IPS-18a (cell line): ENCODE data around the gene KDM2B.
"Not testable (repeated sequence)": the region's sequence is repeated elsewhere in the genome, so short reads cannot be mapped to it uniquely, and the experiment has no call there.

ENCODE experiments used
- H3K27ac ChIP-seq: one replicate; pipeline ENCODE4 v1.5.1; 2013; ENCODE audit warnings: low read length
- H3K27me3 ChIP-seq: one replicate; pipeline ENCODE4 v1.6.1; 2013; ENCODE audit warnings: mild to moderate bottlenecking, low read length; ENCODE audit not compliant: control insufficient read depth, insufficient read depth
- H3K36me3 ChIP-seq: one replicate; pipeline ENCODE4 v1.6.1; 2013; ENCODE audit warnings: low read depth, low read length; ENCODE audit not compliant: control insufficient read depth
- H3K4me1 ChIP-seq: one replicate; pipeline ENCODE4 v1.6.1; 2013; ENCODE audit warnings: low read depth, low read length; ENCODE audit not compliant: control insufficient read depth
- H3K4me3 ChIP-seq: one replicate; pipeline ENCODE4 v1.5.1; 2013; ENCODE audit warnings: low read length
- H3K9ac ChIP-seq: one replicate; pipeline ENCODE4 v1.6.1; 2013; ENCODE audit warnings: mild to moderate bottlenecking, low read length, moderate library complexity
- H3K9me3 ChIP-seq: one replicate; pipeline ENCODE4 v1.6.1; 2013; ENCODE audit warnings: low read depth, low read length; ENCODE audit not compliant: control insufficient read depth

The KDM2B gene

DNA sequence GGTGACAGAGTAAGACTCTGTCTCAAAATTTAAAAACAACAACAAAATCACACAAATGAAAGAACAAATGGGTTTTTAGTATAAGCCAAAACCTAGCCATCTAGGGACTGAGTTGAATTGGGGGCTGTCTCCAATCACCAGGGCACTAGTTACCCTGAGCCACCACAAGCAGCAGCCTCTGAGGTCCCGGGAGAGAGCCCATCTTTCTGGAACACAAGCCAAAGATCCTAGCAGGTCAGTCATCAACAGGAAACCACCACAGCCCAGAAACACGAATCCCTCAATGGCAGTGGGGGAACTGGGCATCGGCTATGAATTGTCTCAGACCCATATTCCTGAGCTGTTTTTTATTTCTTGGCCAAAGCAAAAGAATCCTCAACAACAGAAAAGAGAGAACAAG, 75.3 kb downstream of the KDM2B start:
- Histone ChIP-seq H3K9ac (no peak overlapping the region), H3K9me3 (no peaks in the 10 kb centered on the region), H3K36me3 (peaks cover 40% of the 10 kb centered on the region), H3K4me3 (no peak overlapping the region), H3K27me3 (no peaks in the 10 kb centered on the region), H3K4me1 (peaks cover under 1% of the 10 kb centered on the region), H3K27ac (no peak overlapping the region)

DNA sequence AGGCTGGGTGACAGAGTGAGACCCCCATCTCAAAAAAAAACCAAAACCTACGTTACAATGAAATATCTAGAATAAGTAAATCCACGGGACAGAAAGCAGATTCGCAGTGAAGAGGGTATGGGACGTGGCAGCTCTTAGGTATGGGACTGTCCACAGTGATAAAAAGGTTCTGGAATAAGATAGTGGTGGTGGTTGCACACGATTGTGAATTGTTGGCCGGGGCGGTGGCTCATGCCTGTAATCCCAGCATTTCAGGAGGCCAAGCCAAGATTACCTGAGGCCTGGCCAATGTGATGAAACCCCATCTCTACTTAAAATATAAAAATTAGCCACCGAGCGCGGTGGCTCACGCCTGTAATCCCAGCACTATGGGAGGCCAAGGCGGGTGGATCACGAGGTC, 76.3 kb downstream of the KDM2B start:
- H3K27me3 ChIP-seq: no peaks in the 10 kb centered on the region
- no peak overlapping the region for H3K9ac ChIP-seq
- no peak overlapping the region for H3K4me3 ChIP-seq
- H3K27ac ChIP-seq: no peak overlapping the region
- peaks cover 4% of the 10 kb centered on the region for H3K4me1 ChIP-seq
- H3K9me3 ChIP-seq: no peaks in the 10 kb centered on the region
- H3K36me3 ChIP-seq: peaks cover 31% of the 10 kb centered on the region

DNA sequence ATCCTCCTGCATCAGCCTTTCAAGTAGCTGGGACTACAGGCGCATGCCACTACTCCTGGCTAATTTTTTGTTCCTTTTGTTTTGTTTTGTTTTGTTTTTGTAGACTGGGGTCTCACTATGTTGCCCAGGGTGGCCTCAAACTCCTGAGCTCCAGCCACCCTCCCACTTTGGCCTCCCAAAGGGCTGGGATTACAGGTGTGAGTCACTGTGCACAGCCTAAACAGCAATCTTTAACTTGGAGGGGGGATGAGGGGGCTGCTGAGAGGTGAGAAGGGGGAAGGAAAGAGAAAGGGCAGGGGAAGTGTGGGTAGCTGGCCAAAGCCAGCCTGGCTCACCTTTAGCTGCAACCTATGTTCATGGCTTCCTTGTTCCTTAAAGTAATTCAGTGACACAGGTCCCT, 77.4 kb downstream of the KDM2B start:
- no peak overlapping the region for H3K27ac ChIP-seq
- no peak overlapping the region for H3K4me3 ChIP-seq
- no peaks in the 10 kb centered on the region for H3K27me3 ChIP-seq
- no peaks in the 10 kb centered on the region for H3K9me3 ChIP-seq
- H3K4me1 ChIP-seq: peaks cover 4% of the 10 kb centered on the region
- H3K36me3 ChIP-seq: peaks cover 20% of the 10 kb centered on the region
- H3K9ac ChIP-seq: no peak overlapping the region

DNA sequence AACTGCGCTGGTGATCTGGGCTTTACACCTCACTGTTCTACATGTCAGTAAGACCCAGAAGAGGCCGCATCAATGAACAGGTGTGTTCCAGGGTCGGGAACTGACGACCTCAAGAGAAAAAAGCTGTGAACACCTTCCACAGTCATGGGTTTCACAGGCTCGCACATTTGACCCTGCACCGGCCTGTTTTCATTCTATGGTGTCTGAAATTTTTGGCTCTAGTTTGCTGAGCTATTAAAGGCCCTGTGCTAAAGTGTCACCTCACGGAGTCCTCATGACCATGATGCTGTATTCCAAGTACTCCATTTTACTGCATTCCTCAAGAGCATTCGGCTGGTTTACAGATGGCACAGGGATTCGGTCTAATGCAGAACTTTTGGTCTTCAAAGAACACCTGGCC, 78.9 kb downstream of the KDM2B start:
- H3K36me3 ChIP-seq: peaks cover 17% of the 10 kb centered on the region
- H3K27me3 ChIP-seq: no peaks in the 10 kb centered on the region
- H3K4me3 ChIP-seq: no peak overlapping the region
- no peak overlapping the region for H3K27ac ChIP-seq
- no peaks in the 10 kb centered on the region for H3K9me3 ChIP-seq
- no peak overlapping the region for H3K9ac ChIP-seq
- H3K4me1 ChIP-seq: peaks cover 4% of the 10 kb centered on the region

DNA sequence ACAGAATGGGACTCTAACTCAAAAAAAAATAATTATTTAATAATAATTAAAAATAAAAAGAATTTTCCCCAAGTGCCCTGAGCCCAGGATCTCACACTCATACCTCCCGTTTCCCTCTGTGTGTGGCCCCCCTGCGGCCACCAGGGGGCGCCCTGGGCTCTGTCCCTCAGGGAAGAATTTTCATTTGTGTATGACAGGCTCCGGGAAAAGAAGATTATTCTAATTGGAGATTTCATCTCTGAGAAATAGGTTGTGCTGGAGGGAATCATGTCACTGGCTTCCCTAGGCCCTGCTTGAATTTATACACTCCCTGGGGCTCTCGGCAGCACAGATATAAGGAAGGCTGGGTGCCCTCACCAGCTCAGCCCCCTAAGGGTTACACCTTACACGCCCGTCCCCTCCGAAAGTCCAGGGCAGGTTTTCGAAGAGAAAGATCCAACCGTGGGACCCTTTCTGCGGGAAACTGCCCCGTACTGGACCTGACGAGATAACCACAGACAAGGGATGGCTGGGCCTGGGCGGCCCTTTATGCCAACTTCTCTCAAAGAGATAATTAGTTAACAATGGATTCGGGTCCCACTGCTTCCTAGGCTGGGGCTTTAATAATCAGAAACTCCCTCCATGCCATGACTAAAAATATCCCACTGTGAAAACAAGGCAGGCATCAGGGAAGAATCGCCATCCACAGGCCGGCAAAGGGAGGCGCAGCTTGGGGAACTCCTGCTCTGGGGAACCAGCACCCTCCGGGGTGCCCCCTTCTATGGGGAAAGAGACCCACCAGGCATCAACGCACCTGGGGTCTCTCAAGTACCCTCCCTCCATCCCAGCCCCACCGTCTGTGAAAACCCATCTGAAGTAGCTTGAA, 80.7 kb downstream of the KDM2B start:
- Histone ChIP-seq H3K27me3 (no peaks in the 10 kb centered on the region), H3K9me3 (no peaks in the 10 kb centered on the region), H3K4me3 (no peak overlapping the region), H3K27ac (no peak overlapping the region), H3K36me3 (peaks cover 17% of the 10 kb centered on the region), H3K9ac (no peak overlapping the region), H3K4me1 (peaks cover 4% of the 10 kb centered on the region)

DNA sequence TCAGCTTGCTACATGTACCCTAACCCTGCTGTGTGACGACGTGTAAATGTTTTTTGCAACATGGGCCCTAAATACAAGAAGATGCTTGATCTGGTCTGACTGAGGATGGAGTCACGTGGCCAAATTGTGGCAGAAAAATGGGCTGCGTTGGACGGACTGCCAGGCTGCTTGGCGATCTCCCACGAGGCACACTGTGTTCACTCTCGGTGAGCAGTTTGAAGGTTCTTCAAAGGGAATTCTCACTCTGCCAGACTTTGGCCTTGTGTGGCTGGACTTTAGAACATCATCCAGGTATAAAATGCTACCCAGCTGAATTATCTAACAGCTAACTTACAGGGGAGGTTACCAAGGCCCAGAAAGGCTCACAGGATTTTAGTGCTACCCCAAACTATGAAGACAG, 85.1 kb downstream of the KDM2B start:
- Histone ChIP-seq H3K27me3 (no peaks in the 10 kb centered on the region), H3K36me3 (peaks cover 9% of the 10 kb centered on the region), H3K27ac (no peak overlapping the region), H3K9ac (no peak overlapping the region), H3K4me1 (peaks cover 4% of the 10 kb centered on the region), H3K4me3 (no peak overlapping the region), H3K9me3 (no peaks in the 10 kb centered on the region)

DNA sequence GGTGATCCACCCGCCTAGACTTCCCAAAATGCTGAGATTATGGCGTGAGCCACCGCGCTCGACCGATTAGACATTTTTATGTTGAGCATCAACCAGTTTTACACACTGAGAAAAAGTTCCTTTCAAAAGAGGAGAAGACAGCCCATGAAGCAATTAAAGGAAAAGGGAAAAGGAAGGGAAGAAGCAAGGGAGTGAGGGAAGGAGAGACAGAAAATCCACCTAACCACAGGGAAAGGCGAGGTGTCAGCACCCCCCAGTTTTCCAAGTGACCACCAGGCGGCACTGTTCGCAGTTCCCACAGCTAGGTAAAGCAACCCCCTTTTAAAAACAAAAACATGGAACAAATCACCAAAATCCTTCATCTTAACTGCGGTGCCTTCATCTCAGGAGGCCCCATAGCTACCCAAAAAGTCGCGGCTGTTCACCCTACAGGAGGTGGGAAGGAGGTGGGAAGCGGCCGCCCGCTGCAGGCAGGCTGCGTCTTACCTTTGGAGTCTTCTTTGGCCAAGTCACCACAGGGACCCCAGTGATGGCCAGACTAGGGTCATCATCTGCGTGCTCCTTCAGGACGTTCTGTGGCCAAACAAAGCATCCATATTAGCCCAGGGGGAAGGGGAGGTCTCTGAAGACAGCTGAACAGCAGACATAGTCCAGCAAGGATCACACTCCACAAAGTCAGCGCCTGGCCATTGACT, 86.6 kb downstream of the KDM2B start:
- H3K9ac ChIP-seq: no peak overlapping the region
- H3K27ac ChIP-seq: no peak overlapping the region
- no peak overlapping the region for H3K4me3 ChIP-seq
- H3K4me1 ChIP-seq: no peaks in the 10 kb centered on the region
- H3K36me3 ChIP-seq: peaks cover 19% of the 10 kb centered on the region
- no peaks in the 10 kb centered on the region for H3K9me3 ChIP-seq
- no peaks in the 10 kb centered on the region for H3K27me3 ChIP-seq

DNA sequence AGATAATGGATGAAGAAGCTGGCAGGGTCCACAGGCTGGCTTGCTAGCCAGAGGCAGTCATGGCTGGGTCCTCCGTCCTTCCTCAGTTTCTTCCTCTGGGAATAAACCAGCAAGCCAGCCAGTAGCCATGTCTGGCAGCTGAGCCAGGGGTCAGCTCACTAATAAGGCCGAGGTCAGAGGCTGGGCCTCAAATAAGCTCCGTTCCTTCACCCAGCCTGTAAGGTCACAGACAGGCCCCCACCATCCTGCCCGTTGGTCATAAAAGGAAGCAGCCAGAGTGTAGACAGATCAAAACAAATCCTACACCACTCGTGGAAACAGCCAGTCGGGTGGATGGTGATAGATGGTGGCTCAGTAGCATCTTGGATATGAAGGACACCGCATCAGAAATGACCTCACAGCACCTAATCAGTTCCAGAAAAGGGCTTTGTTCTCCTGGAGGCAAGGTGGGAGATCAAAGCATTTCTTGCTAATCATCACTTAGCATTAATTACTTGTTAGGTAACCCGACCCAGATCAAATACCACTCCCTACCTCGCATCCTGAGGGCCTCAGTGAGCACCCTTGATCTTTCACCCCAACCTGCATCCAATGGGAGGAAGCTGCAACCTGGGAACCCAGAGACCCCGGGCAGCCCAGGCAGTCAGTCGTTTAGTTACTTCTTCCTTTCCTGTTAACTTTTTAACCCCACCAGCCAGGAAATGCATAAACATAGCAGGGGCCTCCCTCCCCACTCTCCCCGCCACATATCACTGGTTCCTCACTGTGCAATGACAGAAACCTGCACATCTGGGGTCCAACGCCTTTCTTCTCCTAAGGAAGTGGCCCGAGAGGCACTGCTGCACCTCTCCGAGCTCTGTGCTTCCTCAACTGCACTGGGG, 90.2 kb downstream of the KDM2B start:
- Histone ChIP-seq H3K27me3 (no peaks in the 10 kb centered on the region), H3K4me1 (no peaks in the 10 kb centered on the region), H3K36me3 (peaks cover 19% of the 10 kb centered on the region), H3K4me3 (no peak overlapping the region), H3K9ac (no peak overlapping the region), H3K9me3 (no peaks in the 10 kb centered on the region), H3K27ac (no peak overlapping the region)

DNA sequence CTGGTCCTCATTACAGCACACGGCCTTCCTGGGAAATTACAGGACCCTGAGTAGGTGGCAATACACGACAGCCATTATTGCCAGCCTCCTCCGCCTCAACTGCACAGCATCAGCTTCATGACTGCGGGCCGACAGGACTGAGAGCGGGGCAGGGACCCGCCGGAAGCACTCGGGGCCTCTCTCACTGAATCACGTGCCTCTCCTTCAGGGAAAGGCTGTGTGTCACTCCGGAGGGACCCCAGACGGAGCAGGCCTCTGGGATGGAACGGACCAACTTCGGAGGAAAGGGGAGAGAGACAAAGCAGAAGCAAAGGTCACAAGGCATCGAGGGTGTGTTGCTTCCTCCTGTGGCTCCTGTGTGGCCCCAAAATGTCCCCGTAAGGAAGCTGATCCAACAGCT, 90.9 kb downstream of the KDM2B start:
- Histone ChIP-seq H3K27ac (no peak overlapping the region), H3K9ac (no peak overlapping the region), H3K4me1 (no peaks in the 10 kb centered on the region), H3K4me3 (no peak overlapping the region), H3K27me3 (no peaks in the 10 kb centered on the region), H3K9me3 (no peaks in the 10 kb centered on the region), H3K36me3 (peaks cover 19% of the 10 kb centered on the region)

DNA sequence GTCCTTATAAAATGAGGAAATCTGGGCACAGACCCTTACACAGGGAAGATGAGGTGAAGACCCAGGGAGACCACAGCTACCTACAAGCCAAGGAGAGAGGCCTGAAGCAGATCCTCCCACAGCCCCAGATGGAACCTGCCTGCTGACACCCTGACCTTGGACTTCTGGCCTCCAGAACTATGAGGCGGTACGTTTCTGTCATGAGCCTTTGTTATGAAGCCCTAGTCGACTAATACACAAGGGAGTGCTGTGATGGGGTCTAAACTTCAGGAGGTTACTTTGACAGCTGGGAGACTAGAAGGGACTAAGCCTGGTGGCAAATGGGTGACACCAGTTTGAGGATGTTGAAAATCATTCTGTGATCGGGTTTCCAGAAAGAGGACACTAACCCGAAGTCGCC, 95.9 kb downstream of the KDM2B start:
- Histone ChIP-seq H3K4me1 (no peaks in the 10 kb centered on the region), H3K9me3 (no peaks in the 10 kb centered on the region), H3K4me3 (no peak overlapping the region), H3K9ac (no peak overlapping the region), H3K36me3 (peaks cover 2% of the 10 kb centered on the region), H3K27ac (no peak overlapping the region), H3K27me3 (no peaks in the 10 kb centered on the region)

DNA sequence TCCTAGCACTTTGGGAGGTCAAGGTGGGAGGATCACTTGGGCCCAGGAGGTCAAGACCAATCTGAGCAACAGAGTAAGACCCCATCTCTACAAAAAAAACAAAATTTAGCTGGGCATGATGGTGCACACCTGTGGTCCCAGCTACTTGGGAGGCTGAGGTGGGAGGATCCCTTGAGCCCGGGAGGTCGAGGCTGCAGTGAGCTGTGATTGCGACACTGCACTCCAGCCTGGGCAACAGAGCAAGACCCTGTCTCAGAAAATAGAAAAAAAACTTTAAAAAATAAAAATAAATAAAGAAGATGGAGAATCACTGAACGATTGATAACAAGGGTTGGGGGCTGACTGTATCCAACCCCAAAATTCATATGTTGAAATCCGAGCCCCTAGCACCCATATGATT, 96.3 kb downstream of the KDM2B start:
- not testable (repeated sequence) for H3K4me1 ChIP-seq, H3K9ac ChIP-seq, H3K4me3 ChIP-seq, H3K36me3 ChIP-seq, H3K27me3 ChIP-seq, H3K9me3 ChIP-seq, H3K27ac ChIP-seq
